Fibroblast of upper back skin (primary cell): ENCODE data around the gene RBP5.
A peak's percentile ranks its signal among the peaks of the same experiment; 100 is the strongest.

Experiments
- DNase-seq: peaks from one replicate; pipeline ENCODE4 v3.0.0-alpha.2; 2013

Gene RBP5

GRCh38 chr12:7128681-7129286 lies at the start of gene RBP5:
Gene RBP5 (minus strand): TSS chr12:7128889. CDS start chr12:7128775, 114 bp downstream.
- DNase-seq: no peak

- no peak for DNase-seq
Measured at GRCh38 chr12:7178481-7178880, 49.8 kb upstream of the RBP5 start.

GRCh38 chr12:7176595-7176994 lies 47.9 kb upstream of the RBP5 start:
- no peak for DNase-seq

- DNase-seq: peak; percentile 60
Measured at GRCh38 chr12:7175493-7175892, 46.8 kb upstream of the RBP5 start.

- DNase-seq: no peak
Measured at GRCh38 chr12:7171854-7172253, 43.2 kb upstream of the RBP5 start.

- DNase-seq: no peak
Measured at GRCh38 chr12:7169951-7170350, 41.3 kb upstream of the RBP5 start.

- DNase-seq: no peak
Measured at GRCh38 chr12:7162691-7163114, 34.0 kb upstream of the RBP5 start.

GRCh38 chr12:7161811-7162210 lies 33.1 kb upstream of the RBP5 start:
- no peak for DNase-seq

- DNase-seq: no peak
Measured at GRCh38 chr12:7161327-7161726, 32.6 kb upstream of the RBP5 start.

- DNase-seq: no peak
Measured at GRCh38 chr12:7160183-7160582, 31.5 kb upstream of the RBP5 start.

GRCh38 chr12:7158781-7159609 lies 30.3 kb upstream of the RBP5 start:
- DNase-seq: no peak

- no peak for DNase-seq
Measured at GRCh38 chr12:7157391-7157790, 28.7 kb upstream of the RBP5 start.

- no peak for DNase-seq
Measured at GRCh38 chr12:7156259-7157197, 27.8 kb upstream of the RBP5 start.

- no peak for DNase-seq
Measured at GRCh38 chr12:7155471-7156034, 26.9 kb upstream of the RBP5 start.

- DNase-seq: no peak
Measured at GRCh38 chr12:7154901-7155470, 26.3 kb upstream of the RBP5 start.

GRCh38 chr12:7154042-7154441 lies 25.4 kb upstream of the RBP5 start:
- no peak for DNase-seq

GRCh38 chr12:7152818-7153217 lies 24.1 kb upstream of the RBP5 start:
- DNase-seq: no peak

GRCh38 chr12:7151532-7151931 lies 22.8 kb upstream of the RBP5 start:
- DNase-seq: no peak

GRCh38 chr12:7150841-7151240 lies 22.2 kb upstream of the RBP5 start:
- DNase-seq: no peak

- no peak for DNase-seq
Measured at GRCh38 chr12:7150356-7150755, 21.7 kb upstream of the RBP5 start.

GRCh38 chr12:7146906-7147305 lies 18.2 kb upstream of the RBP5 start:
- no peak for DNase-seq

- DNase-seq: no peak
Measured at GRCh38 chr12:7146228-7146627, 17.5 kb upstream of the RBP5 start.

GRCh38 chr12:7145671-7146070 lies 17.0 kb upstream of the RBP5 start:
- DNase-seq: no peak
